Activated naive CD4-positive, alpha-beta T cell treated with anti-CD3 and anti-CD28 coated beads, Interleukin-2, amount 50 U/mL, for 72 hours (primary cell): Measurements from ENCODE around the gene CNTNAP2. TPM values are rescaled to one million over a fixed set of nuclear protein-coding genes. Genes with fewer than 3 reads are reported as not detected.
"Not testable (repeated sequence)": the region's sequence is repeated elsewhere in the genome, so short reads cannot be mapped to it uniquely, and the experiment has no call there.

ENCODE experiments used
- ATAC-seq, 2 donors: fragments of 150-1000 bp; cut with Tn5 transposase; 2 replicates each; pipeline ENCODE4 v1.10.0; 2021; ENCODE audit warnings: mild to moderate bottlenecking in 2 of 2, moderate library complexity in 2 of 2
- DNase-seq, 2 donors: peaks; one replicate each; pipeline ENCODE4 v3.0.0; 2021 to 2022; ENCODE audit warnings: low spot score in 2 of 2
- H3K27ac Mint-ChIP-seq, 2 donors: one replicate each; pipeline ENCODE4 v1.8.0; 2022; ENCODE audit warnings: mild to moderate bottlenecking in 2 of 2, mixed read lengths in 2 of 2
- H3K36me3 Mint-ChIP-seq, 2 donors: one replicate each; pipeline ENCODE4 v1.8.0; 2022; ENCODE audit warnings: mixed read lengths in 2 of 2
- H3K9me3 Mint-ChIP-seq, 2 donors: one replicate each; pipeline ENCODE4 v1.8.0; 2022; ENCODE audit warnings: mixed read lengths in 2 of 2
- total RNA-seq, 2 donors: library from RNA; stranded (reverse); gene quantifications; one replicate each; pipeline ENCODE4 v1.2.3, GENCODE V29; 2022

Gene CNTNAP2
- total RNA-seq, 2 donors from 2014 or later = not detected

GRCh38 chr7:147089608-147090007, 973.0 kb downstream of the CNTNAP2 start:
- H3K9me3 Mint-ChIP-seq = peaks cover 0 to 10% of the 10 kb centered on the region in 2 donors
- no peaks in the 10 kb centered on the region for H3K36me3 Mint-ChIP-seq
- no peak for ATAC-seq
- no peak for DNase-seq
- H3K27ac Mint-ChIP-seq = no peak overlapping the region

- DNase-seq = no peak
- Mint-ChIP-seq H3K36me3 (peaks cover 1 to 5% of the 10 kb centered on the region in 2 donors), H3K9me3 (peaks cover 13 to 16% of the 10 kb centered on the region in 2 donors), H3K27ac (no peak overlapping the region)
- ATAC-seq = no peak
Measured at GRCh38 chr7:147096629-147097028, 980.0 kb downstream of the CNTNAP2 start.

GRCh38 chr7:147103224-147103623, 986.6 kb downstream of the CNTNAP2 start:
- no peak overlapping the region for H3K27ac Mint-ChIP-seq
- no peak for ATAC-seq
- H3K9me3 Mint-ChIP-seq = peaks cover 14 to 19% of the 10 kb centered on the region in 2 donors
- DNase-seq = no peak
- H3K36me3 Mint-ChIP-seq = peaks cover 4 to 5% of the 10 kb centered on the region in 2 donors

- peaks cover 16 to 24% of the 10 kb centered on the region in 2 donors for H3K9me3 Mint-ChIP-seq
- ATAC-seq = no peak
- H3K27ac Mint-ChIP-seq = no peak overlapping the region
- peaks cover 0 to 2% of the 10 kb centered on the region in 2 donors for H3K36me3 Mint-ChIP-seq
- no peak for DNase-seq
Measured at GRCh38 chr7:147106746-147107145, 990.1 kb downstream of the CNTNAP2 start.

GRCh38 chr7:147114525-147114924, 997.9 kb downstream of the CNTNAP2 start:
- peaks cover 14 to 27% of the 10 kb centered on the region in 2 donors for H3K36me3 Mint-ChIP-seq
- not testable (repeated sequence) for H3K27ac Mint-ChIP-seq, ATAC-seq, DNase-seq
- peaks cover 50 to 52% of the 10 kb centered on the region in 2 donors for H3K9me3 Mint-ChIP-seq

- H3K27ac Mint-ChIP-seq = no peak overlapping the region
- DNase-seq (no peak), ATAC-seq (no peak)
- no peaks in the 10 kb centered on the region for H3K36me3 Mint-ChIP-seq
- H3K9me3 Mint-ChIP-seq = peaks cover 7 to 8% of the 10 kb centered on the region in 2 donors
Measured at GRCh38 chr7:147136352-147136751, 1019.8 kb downstream of the CNTNAP2 start.

GRCh38 chr7:147145194-147145593, 1028.6 kb downstream of the CNTNAP2 start:
- DNase-seq = no peak
- H3K9me3 Mint-ChIP-seq = peaks cover 16 to 29% of the 10 kb centered on the region in 2 donors
- peaks cover 0 to 4% of the 10 kb centered on the region in 2 donors for H3K36me3 Mint-ChIP-seq
- no peak overlapping the region for H3K27ac Mint-ChIP-seq
- no peak for ATAC-seq

- no peak for DNase-seq
- Mint-ChIP-seq H3K9me3 (peaks cover 12 to 25% of the 10 kb centered on the region in 2 donors), H3K36me3 (peaks cover 0 to 4% of the 10 kb centered on the region in 2 donors), H3K27ac (no peak overlapping the region)
- no peak for ATAC-seq
Measured at GRCh38 chr7:147146169-147146568, 1029.6 kb downstream of the CNTNAP2 start.

- DNase-seq (no peak), ATAC-seq (no peak)
- H3K36me3 Mint-ChIP-seq = peaks cover 0 to 4% of the 10 kb centered on the region in 2 donors
- H3K9me3 Mint-ChIP-seq = peaks cover 23 to 35% of the 10 kb centered on the region in 2 donors
- H3K27ac Mint-ChIP-seq = no peak overlapping the region
Measured at GRCh38 chr7:147151661-147152060, 1035.1 kb downstream of the CNTNAP2 start.

- no peak for ATAC-seq
- H3K36me3 Mint-ChIP-seq = peaks cover 0 to 2% of the 10 kb centered on the region in 2 donors
- H3K27ac Mint-ChIP-seq = no peak overlapping the region
- peaks cover 23 to 29% of the 10 kb centered on the region in 2 donors for H3K9me3 Mint-ChIP-seq
- DNase-seq = no peak
Measured at GRCh38 chr7:147153571-147153970, 1037.0 kb downstream of the CNTNAP2 start.

GRCh38 chr7:147161405-147161804, 1044.8 kb downstream of the CNTNAP2 start:
- ATAC-seq = no peak
- Mint-ChIP-seq H3K27ac (no peak overlapping the region), H3K36me3 (no peaks in the 10 kb centered on the region), H3K9me3 (peaks cover 0 to 11% of the 10 kb centered on the region in 2 donors)
- no peak for DNase-seq

GRCh38 chr7:147170341-147171012, 1053.9 kb downstream of the CNTNAP2 start:
- ATAC-seq = no peak
- no peak overlapping the region for H3K27ac Mint-ChIP-seq

GRCh38 chr7:147171013-147171391, 1054.4 kb downstream of the CNTNAP2 start:
- peaks cover 5 to 6% of the 10 kb centered on the region in 2 donors for H3K9me3 Mint-ChIP-seq
- ATAC-seq = no peak

More at GRCh38 chr7:147170341-147171012, 1053.9 kb downstream of the CNTNAP2 start:
- peaks cover 6 to 8% of the 10 kb centered on the region in 2 donors for H3K9me3 Mint-ChIP-seq
- no peak for DNase-seq
- H3K36me3 Mint-ChIP-seq = no peaks in the 10 kb centered on the region

GRCh38 chr7:147173883-147174282, 1057.3 kb downstream of the CNTNAP2 start:
- Mint-ChIP-seq H3K36me3 (no peaks in the 10 kb centered on the region), H3K27ac (no peak overlapping the region), H3K9me3 (peaks cover 10 to 13% of the 10 kb centered on the region in 2 donors)
- ATAC-seq (no peak), DNase-seq (no peak)

More at GRCh38 chr7:147171013-147171391, 1054.4 kb downstream of the CNTNAP2 start:
- Mint-ChIP-seq H3K36me3 (no peaks in the 10 kb centered on the region), H3K27ac (no peak overlapping the region)
- DNase-seq = no peak

- H3K9me3 Mint-ChIP-seq = peaks cover 20% of the 10 kb centered on the region in 2 donors
- no peak overlapping the region for H3K27ac Mint-ChIP-seq
Measured at GRCh38 chr7:147182874-147183273, 1066.3 kb downstream of the CNTNAP2 start.

GRCh38 chr7:147183276-147183675, 1066.7 kb downstream of the CNTNAP2 start:
- no peak overlapping the region for H3K27ac Mint-ChIP-seq
- DNase-seq = no peak
- H3K36me3 Mint-ChIP-seq = no peaks in the 10 kb centered on the region
- no peak for ATAC-seq
- peaks cover 20 to 21% of the 10 kb centered on the region in 2 donors for H3K9me3 Mint-ChIP-seq

More at GRCh38 chr7:147182874-147183273, 1066.3 kb downstream of the CNTNAP2 start:
- no peaks in the 10 kb centered on the region for H3K36me3 Mint-ChIP-seq
- ATAC-seq (no peak), DNase-seq (no peak)

GRCh38 chr7:147188467-147188866, 1071.9 kb downstream of the CNTNAP2 start:
- no peak for ATAC-seq
- no peak overlapping the region for H3K27ac Mint-ChIP-seq
- no peak for DNase-seq
- peaks cover 20 to 28% of the 10 kb centered on the region in 2 donors for H3K9me3 Mint-ChIP-seq
- no peaks in the 10 kb centered on the region for H3K36me3 Mint-ChIP-seq

- DNase-seq (no peak), ATAC-seq (no peak)
- peaks cover 11 to 12% of the 10 kb centered on the region in 2 donors for H3K9me3 Mint-ChIP-seq
- no peak overlapping the region for H3K27ac Mint-ChIP-seq
- no peaks in the 10 kb centered on the region for H3K36me3 Mint-ChIP-seq
Measured at GRCh38 chr7:147193476-147193875, 1076.9 kb downstream of the CNTNAP2 start.
